NCI-H146 treated with DMSO at 0.1 percent for 48 hours (cell line): ENCODE data around the gene HAO1.
"Not testable (repeated sequence)": the region's sequence is repeated elsewhere in the genome, so short reads cannot be mapped to it uniquely, and the experiment has no call there.

Experiments used
- DNase-seq: peaks from one replicate; lab custom pipeline; 2025; ENCODE audit not compliant: unreplicated experiment; lab: John Stamatoyannopoulos, UW

Gene HAO1

DNA sequence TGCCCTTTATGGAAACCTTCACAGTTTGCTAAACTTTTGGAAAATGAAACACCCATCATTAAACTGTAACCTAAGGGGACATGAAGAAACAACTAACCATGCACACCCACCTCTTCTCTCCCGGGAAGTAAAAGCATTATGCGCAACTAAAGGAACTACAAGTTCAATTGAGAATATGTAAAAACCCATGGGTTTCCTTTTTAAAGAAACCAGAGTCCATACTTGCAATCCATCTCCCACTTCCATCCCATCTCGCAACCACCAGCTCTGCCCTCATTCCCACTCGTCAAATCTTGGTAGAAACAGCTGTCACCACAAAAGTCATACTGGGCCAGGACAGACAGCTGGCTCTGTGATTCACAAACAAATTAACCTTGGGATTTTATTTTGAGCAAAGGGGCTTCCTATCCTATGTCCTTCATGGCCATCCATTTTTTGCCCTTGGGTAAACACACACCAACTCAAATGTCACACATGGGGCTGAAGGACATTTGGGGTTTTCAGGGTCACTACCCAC lies 81.5 kb downstream of the HAO1 start:
- DNase-seq, result no peak

DNA sequence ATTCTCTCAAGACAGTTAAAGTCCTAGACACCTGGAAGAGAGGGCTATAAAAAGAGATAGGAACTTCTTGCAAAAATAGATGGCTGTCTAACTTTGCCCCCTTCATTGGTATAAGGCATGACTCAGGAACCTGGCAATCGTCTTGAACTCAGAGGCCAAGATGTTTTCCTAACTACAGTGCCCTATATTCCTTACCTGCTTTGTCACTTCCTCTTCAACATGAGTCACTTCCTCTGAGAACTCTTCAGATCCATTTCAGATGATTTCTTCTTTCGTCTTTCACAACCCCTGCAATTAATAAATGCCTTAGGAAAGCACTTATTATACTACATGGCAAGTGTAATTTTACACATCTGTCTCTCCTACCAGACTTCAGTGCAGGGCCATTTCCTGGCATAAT lies 83.5 kb downstream of the HAO1 start:
- no peak for DNase-seq

DNA sequence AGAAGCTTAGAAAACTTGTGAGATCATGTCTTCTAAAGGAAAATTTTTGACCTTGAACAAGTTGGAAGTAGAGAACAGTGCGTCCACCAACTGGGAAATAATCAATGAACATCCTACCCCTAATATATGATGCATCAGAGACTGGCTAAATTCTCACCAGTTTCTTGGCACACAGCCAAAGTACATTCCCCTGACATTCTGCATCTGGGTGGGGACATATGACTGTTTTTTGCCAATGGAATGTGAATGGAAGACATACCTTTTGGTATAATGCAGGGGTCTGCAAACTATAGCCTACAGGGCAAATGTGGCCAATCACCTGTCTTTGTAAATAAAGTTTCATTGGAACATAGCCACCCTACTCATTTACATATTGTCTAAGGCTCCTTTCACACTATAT lies 84.7 kb downstream of the HAO1 start:
- no peak for DNase-seq

DNA sequence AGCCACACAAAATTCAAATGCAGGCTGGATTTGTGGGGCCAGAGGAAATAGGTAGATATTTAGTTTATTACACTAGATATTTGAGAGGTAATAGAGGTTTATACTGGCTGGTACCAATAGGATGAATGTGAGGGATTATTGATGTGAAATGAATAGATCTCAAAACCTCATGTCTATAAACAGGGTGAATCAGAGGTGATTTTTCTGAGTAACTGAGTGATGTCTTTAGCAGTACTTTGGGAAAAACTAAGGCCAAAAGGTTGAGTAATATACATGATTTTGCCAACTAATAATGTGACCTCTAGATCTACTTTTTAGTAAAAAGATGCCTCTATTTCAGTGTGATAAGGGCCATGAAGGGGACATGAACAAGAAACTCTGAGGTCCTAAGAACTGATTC lies 86.8 kb downstream of the HAO1 start:
- no peak for DNase-seq

DNA sequence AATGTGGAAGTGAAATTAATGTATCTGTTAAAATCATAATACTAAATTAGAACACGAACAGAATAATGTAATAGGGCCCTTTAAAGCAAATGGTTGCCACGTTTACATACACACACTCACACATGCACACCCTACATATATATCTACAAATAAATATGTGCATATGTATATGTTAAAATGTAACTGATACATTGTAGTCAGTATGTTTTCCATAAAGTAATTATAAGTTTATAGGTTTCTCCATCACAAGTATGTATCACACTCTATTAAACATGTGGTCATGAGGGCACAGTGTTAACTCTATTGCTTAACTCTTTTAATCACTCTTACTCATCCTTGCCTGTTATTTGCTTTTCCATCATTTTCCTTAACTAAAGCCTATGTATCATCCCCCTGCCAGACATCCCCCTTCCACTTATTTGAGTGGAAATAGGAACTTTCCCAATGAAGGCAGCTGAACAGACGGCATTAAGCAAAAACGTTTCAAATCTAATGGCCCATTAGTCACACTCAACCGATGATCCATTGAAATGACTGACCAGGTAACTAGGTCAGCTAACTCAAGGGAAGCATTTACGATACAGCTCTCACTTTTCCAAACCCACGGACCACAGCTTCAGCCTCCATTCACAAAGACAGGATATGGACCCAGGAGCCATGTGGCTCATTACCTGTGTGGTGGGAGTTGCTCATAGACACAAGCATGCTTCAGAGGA lies 89.3 kb downstream of the HAO1 start:
- DNase-seq, result no peak

DNA sequence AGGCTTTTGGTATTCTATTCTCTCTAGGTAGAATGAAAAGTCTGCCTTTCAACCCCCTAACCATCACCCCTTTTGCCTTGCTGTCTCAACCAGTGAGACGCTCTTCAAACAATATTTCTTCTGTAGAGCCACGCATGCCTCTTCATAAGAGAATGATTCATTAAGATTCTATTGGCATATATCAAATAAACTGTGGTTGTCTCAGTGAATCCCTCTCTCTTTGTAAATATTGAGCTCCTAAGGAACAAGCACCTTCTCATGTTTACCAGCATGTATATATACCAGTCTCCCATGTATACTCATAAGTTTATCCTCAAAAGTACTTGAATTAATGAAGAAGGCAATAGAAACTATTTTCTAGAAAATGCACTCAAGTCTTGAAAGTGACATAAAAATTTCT lies 90.6 kb downstream of the HAO1 start:
- no peak for DNase-seq

DNA sequence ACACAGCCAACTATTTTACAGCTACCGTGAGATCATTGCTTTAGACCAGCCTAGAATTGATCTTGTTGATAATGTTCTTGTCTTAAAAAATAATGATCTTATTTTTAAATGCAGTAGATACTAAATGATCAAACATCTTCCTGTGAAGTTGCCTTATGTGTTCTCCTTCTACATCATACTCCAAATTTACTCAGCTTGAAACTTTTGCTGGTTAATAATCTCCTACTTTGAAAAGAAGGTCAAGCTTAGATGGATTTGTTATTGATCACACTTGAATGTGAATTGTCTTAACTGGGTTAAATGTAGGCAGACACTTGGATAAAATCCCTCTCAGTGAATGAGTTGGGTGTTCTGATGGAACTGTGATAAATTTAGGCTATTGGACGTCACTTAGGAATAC lies 91.9 kb downstream of the HAO1 start:
- DNase-seq, result no peak

DNA sequence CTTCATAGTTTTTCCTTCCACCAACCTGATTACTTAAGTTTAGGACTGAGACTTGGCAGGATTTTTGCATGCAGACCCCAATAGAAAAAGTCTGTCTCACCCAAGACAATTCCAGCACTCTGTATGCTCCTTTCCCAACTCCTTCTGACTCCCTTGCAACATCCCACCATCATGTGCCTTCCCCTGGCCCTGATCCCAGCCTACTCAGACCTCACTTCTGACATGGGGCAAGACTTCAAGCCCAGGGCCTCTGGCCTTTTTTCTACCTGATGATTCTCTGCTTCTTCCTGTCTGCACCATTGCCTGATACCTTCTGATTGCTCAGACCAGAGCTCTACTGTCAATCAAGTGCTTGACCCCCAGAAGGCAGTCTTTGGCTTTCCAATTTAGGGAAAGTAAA lies 96.6 kb downstream of the HAO1 start:
- DNase-seq, result no peak

DNA sequence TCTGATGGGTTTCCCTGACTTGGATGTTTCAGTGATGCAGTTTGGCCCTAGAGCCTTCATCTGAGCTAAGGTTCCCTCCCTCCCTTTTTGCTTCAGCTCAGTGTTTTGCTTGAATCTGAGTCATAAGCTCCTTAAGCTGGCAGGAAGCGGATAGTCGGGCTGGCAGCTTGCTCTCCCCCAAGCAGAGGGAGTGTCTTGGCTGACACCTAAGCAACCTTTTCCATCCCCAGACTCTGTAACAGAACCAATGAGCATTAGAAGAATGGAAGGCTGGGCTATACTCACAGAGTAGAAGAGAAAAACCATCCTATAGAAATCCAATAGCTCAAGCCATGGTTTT lies 98.3 kb downstream of the HAO1 start:
- DNase-seq, result no peak

DNA sequence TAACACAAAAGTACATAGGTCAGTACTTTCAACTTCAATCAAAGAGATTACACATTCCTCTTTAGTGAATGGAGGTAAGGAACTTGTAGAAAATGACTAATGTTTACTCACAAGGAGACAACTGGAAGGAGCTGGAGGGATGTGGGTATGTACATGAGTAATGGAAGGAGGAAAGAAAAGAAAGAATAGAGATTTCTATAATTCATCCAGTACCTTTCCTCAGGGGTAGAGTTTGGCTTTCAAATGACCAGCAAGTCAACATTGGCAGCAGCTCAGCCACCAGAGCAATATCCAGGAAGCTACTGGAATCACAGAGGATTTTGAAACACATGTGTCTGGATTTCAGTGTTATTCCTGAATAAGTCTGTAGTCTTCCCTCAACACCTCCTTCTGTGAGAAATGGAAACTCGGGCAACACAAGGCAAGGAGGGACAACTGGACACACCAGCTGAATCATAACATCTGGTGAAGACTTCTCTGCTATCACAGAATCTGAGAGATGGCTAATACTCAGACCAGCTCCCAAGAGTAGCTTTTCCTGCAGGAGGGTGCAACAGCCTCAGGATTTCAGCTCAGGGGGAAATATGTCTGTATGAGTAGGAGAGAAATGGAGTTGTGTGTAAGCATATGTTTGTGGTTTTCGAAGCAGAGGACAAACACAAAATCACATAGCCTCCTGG lies 98.8 kb downstream of the HAO1 start:
- DNase-seq, result no peak

DNA sequence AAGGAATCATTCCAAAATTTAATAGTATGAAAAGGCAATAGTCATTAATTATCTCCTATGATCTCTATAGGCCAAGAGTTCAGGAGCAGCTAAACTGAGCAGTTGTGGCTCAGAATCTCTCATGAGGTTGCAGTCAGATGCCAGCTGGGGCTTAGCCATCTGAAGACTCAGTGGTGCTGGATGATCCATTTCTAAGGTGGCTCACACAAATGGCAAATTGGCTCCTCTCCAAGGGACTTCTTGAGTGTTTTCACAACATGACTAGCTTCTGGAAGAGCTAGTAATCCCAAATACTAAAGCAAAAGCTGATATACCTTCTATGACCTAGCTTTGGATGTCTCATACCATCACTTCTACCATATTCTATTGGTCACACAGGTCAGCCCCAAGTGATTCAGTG lies 104.2 kb downstream of the HAO1 start:
- DNase-seq, result no peak

DNA sequence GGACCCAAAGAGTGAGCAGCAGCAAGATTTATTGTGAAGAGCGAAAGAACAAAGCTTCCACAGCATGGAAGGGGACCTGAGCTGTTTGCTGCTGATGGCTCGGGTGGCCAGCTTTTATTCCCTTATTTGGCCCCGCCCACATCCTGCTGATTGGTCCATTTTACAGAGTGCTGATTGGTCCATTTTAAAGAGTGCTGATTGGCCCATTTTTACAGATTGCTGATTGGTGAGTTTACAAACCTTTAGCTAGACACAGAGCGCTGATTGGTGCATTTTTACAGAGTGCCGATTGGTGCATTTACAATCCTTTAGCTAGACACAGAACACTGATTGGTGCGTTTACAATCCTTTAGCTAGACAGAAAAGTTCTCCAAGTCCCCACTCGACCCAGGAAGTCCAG lies 105.8 kb downstream of the HAO1 start:
- not testable (repeated sequence) for DNase-seq
